Fibroblast of pulmonary artery (primary cell): ENCODE results near the gene MSTO1.
A peak's percentile ranks its signal among the peaks of the same experiment; 100 is the strongest.

ENCODE experiments used
- DNase-seq: peaks from one replicate; pipeline ENCODE4 v3.0.0-alpha.2; 2010; ENCODE audit warnings: low read depth
- H3K4me3 ChIP-seq: replicated peaks from 2 replicates; pipeline ENCODE4 v1.5.1; 2011; ENCODE audit warnings: low read depth, mild to moderate bottlenecking, control low read depth, low read length, moderate library complexity
- TF ChIP-seq, protein P1 (sequence below): IDR thresholded peaks from 2 replicates; pipeline ENCODE4 v1.5.1; 2011; ENCODE audit warnings: mild to moderate bottlenecking, control low read depth, low read length, inconsistent platforms; ENCODE audit errors: missing control alignments

Gene MSTO1

GRCh38 chr1:155645648-155646047 is 35.6 kb downstream of the MSTO1 start:
- DNase-seq: peak; percentile 49
- TF ChIP-seq, protein P1, sequence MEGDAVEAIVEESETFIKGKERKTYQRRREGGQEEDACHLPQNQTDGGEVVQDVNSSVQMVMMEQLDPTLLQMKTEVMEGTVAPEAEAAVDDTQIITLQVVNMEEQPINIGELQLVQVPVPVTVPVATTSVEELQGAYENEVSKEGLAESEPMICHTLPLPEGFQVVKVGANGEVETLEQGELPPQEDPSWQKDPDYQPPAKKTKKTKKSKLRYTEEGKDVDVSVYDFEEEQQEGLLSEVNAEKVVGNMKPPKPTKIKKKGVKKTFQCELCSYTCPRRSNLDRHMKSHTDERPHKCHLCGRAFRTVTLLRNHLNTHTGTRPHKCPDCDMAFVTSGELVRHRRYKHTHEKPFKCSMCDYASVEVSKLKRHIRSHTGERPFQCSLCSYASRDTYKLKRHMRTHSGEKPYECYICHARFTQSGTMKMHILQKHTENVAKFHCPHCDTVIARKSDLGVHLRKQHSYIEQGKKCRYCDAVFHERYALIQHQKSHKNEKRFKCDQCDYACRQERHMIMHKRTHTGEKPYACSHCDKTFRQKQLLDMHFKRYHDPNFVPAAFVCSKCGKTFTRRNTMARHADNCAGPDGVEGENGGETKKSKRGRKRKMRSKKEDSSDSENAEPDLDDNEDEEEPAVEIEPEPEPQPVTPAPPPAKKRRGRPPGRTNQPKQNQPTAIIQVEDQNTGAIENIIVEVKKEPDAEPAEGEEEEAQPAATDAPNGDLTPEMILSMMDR: no peak
- no peak overlapping the region for H3K4me3 ChIP-seq

DNA sequence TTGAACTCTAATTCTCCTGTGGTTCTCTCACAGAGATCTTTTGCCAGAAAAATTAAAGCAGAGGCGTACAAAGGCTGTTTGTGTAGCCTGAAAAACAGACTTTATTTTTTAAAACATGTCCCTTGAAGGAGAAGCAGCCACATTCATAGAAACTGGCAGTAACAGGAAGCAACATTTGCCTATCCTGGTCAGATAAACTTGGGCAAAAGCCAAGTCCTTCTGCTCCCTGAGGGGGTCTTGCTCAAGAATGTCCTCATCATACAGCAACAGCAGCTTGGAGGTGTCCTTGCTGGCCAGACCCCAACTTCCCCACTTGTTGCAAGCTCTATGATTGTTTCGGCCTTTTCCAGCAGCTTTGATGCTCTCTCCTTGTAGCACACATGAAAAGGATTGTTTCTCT is 36.3 kb downstream of the MSTO1 start:
- peak overlapping the region; percentile 13 for H3K4me3 ChIP-seq
- DNase-seq: peak; percentile 79
- TF ChIP-seq, protein P1: no peak

GRCh38 chr1:155648207-155649147 is 38.5 kb downstream of the MSTO1 start:
- peak overlapping the region; percentile 50 for H3K4me3 ChIP-seq
- TF ChIP-seq, protein P1: peak; percentile 63
- peak; percentile 98 for DNase-seq

GRCh38 chr1:155649676-155650075 is 39.7 kb downstream of the MSTO1 start:
- TF ChIP-seq, protein P1: no peak
- DNase-seq: no peak
- H3K4me3 ChIP-seq: no peak overlapping the region

DNA sequence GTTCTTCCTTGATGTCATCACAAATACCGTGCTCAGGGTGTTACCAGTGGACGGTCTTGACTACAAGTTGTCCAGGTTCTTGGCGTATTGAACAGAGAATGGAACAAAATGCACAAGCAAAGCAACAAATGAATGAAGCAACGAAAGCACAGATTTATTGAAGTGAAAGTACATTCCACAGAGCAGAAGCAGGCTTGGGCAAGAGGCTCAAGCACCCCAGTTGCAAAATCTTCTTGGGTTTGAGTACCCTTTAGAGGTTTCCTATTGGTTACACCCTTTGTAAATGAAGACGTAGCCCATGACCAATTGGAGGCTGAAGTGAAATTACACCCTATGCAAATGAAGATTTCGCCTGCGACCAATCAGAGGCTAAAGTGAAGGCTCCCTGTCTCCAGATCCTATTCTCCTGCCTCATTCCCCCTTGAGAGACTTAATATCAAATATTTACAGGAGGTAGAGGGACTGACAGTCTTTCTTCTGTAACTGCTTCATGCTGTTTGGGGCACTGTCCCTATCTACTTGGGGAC is 40.3 kb downstream of the MSTO1 start:
- TF ChIP-seq, protein P1: no peak
- no peak for DNase-seq
- H3K4me3 ChIP-seq: no peak overlapping the region

DNA sequence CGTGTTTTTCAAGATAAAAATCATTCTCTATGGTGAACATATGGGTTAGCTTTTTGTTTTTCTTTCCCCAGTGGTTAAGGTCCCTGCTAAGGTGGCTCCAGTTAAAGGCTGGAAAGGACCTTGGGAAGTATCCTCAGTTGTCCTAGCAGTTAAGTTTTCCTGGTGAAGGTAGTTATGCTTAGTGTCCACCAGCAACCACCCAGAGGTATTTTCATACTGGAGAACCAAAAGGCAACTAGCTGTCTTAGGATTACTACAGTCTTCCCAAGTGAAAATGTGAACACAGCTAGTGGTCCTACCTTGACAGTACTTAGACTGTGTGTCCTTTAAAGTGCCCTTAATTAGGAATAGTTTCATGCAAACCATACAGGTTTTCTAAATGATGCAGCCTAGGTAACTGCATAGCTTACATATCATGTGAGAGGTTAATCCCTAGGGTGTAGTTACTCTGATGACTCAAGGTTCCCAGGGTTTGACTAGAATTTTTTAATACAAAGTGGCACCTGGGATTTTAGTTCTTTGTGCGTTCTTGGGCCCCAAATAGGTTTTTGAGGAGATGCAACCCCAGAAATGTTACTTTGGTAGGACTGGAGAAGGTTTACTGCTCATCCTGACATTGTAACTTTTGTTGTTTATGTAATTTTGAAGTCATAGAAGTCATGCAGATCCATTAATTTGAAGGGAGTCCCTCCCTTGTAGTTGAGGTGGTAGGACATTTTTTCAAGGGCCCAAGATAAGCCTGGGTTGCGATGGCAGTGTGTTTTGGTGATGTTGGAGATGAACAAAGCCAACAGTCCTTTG is 42.0 kb downstream of the MSTO1 start:
- TF ChIP-seq, protein P1: no peak
- H3K4me3 ChIP-seq: no peak overlapping the region
- DNase-seq: no peak
